ENCODE results near the gene FASTK. TPM values are rescaled to one million over a fixed set of nuclear protein-coding genes. Genes with fewer than 3 reads are reported as not detected.

FASTK gene
- total RNA-seq, 2 experiments from 2014 or later: 78.3 to 84.4 TPM

GRCh38 chr7:151088019-151088855 is 7.6 kb upstream of the FASTK start:
- ChIA-PET CTCF (interaction anchor here (1.0 to 3.3 kb wide), 4 partner anchors 19 to 138 kb away, joined by 3 to 20 read pairs (median 3); no protein-coding TSS in a partner anchor), POLR2A (interaction anchor here (0.5 kb wide), 1 partner anchor 88 kb away, joined by 3 read pairs; no protein-coding TSS in a partner anchor)

DNA sequence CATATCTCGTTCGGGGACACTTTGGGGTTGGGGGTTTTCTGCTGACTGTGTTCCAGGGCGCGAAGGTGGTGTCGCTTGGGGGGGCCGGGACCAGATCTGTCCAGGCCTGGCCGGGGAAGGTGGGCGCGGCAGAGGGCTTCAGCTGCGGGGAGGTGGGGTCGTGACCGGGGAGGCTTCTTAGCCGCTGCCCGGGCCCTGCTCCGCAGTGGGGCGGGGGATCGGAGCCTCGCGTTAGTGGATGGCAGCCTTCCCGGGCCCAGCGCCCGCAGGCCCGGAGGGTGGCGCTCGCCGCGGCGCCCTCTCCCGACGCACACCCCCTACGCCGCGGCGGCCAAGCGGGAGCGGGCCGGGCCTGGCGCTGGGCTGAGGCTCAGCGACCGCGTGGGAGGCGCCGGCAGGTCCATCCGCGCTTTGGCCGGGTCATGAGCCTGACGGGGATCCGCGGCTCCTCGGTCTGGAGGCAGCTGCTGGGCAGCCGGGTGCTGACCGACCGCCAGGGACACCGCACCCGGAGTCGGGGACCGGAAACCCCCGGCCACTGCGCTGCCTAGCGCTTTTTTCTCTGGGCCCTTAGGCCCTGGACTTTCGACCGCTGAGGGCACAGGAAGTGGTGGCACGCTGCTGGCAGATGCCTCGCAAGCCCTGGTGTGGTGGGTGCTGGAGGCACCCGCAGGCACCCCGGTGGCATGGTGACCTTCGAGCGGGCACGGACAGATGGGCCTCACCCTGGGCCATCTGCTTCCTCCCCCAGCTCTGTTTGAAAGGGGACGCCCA is 6.8 kb upstream of the FASTK start:
- ChIA-PET CTCF (interaction anchor here (0.7 to 3.3 kb wide), 5 partner anchors 20 to 1484 kb away, joined by 3 to 20 read pairs (median 3); no protein-coding TSS in a partner anchor), POLR2A (interaction anchor here (0.6 to 0.7 kb wide), 2 partner anchors 22 to 59 kb away, joined by 5 to 10 read pairs; partner anchors contain the start of gene ABCB8)

GRCh38 chr7:151086802-151087244 is 6.2 kb upstream of the FASTK start:
- ChIA-PET CTCF (interaction anchor here (0.7 to 3.3 kb wide), 3 partner anchors 25 to 1483 kb away, joined by 3 to 20 read pairs (median 5); no protein-coding TSS in a partner anchor), POLR2A (interaction anchor here (0.6 to 0.7 kb wide), 2 partner anchors 22 to 59 kb away, joined by 5 to 10 read pairs; partner anchors contain the start of gene ABCB8)

DNA sequence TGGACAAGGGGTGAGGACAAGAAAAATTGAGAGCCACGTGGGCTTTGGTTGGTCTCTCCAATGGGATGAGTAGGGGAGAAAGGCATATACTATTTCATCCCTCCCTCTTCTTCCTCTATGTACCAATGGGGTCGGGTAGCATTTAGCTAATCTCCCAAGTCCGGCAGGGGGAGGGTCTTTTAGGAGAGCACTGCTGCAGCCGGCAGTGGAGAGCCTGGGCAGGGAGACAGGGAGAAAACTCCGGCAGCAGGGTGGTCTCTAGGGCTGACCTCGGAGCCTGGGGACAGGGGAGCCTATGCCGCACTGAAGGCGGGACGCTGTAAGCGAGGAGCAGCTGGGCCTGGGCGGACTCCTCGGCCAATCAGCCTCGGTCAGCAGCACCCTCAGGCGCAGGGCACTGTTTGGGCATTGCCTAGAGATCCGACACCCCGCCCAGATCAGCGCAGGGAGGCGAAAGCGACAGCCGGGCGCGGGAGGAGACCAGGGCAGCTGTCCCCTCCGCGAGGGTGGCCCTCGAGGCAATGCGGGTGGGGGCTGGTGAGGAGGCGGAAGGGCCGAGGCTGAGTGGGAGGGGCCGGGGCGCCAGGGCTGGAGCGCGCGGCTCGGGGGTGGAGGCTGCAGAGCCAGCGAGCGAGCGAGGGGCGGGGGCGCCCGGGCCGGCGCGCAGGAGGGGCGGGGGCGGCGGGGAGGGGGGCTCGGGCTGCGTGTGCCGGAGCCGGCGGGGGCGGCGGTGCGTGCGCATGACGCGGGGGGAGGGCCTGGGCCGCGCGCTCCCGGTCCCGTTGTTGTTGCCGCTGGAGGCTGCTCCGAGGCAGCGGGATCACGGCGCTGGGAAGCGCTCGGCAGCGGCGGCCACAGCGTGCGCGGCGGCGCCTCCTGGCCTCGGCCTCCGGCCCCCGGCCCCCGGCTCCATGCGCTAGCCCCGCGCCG is 5.3 kb upstream of the FASTK start, which contains the start of gene AGAP3:
Gene AGAP3, plus strand, starts transcription at position 785 of the 930 bp plus-strand sequence. CDS start 267 bp downstream, outside the sequence.
- CTCF ChIA-PET: interaction anchor here (1.1 to 1.8 kb wide), 3 partner anchors 25 to 28 kb away, joined by 3 to 7 read pairs (median 3); partner anchors contain the start of genes CDK5 and SLC4A2

DNA sequence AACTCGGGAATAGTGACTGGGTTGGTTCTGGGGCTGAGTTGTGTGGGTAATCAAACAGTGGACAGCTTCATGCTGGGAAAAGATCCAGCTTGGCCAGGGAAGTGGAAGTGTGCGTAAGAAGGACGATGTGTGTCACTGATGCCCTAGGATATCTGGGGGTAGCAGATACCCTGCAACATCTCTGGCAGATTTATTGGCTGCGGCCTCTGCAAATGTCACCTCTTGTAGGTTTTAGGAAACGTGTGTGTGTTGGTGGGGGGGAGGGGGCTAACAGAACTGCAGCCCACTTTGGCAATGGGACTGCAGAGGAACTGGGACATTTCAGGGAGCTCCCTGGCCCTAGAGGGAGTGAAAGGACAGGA is 4.7 kb upstream of the FASTK start:
- ChIA-PET CTCF (interaction anchor here (0.8 to 1.8 kb wide), 4 partner anchors 25 to 69 kb away, joined by 3 to 7 read pairs (median 3); partner anchors contain the start of genes CDK5 and SLC4A2), POLR2A (interaction anchor here (0.5 kb wide), 1 partner anchor 25 kb away, joined by 3 read pairs; no protein-coding TSS in a partner anchor)

More for the DNA sequence above, 5.3 kb upstream of the FASTK start, which contains the start of gene AGAP3:
- POLR2A ChIA-PET: no interaction called here

- POLR2A ChIA-PET: no interaction called here
- CTCF ChIA-PET: interaction anchor here (1.6 kb wide), 1 partner anchor 56 kb away, joined by 4 read pairs; the partner anchor contains the start of gene ABCB8
Measured at GRCh38 chr7:151083824-151084160, 3.2 kb upstream of the FASTK start.

GRCh38 chr7:151083071-151083823 is 2.6 kb upstream of the FASTK start, which contains the start of gene TMUB1:
Gene TMUB1 (minus strand): TSS chr7:151083493. CDS start chr7:151082563, 930 bp downstream.
- POLR2A ChIA-PET: interaction anchor here (1.1 kb wide), 1 partner anchor 24 kb away, joined by 3 read pairs; the partner anchor contains the start of gene SLC4A2
- CTCF ChIA-PET: interaction anchor here (0.8 to 1.6 kb wide), 2 partner anchors 55 to 161 kb away, joined by 3 to 4 read pairs; partner anchors contain the start of gene ABCB8

DNA sequence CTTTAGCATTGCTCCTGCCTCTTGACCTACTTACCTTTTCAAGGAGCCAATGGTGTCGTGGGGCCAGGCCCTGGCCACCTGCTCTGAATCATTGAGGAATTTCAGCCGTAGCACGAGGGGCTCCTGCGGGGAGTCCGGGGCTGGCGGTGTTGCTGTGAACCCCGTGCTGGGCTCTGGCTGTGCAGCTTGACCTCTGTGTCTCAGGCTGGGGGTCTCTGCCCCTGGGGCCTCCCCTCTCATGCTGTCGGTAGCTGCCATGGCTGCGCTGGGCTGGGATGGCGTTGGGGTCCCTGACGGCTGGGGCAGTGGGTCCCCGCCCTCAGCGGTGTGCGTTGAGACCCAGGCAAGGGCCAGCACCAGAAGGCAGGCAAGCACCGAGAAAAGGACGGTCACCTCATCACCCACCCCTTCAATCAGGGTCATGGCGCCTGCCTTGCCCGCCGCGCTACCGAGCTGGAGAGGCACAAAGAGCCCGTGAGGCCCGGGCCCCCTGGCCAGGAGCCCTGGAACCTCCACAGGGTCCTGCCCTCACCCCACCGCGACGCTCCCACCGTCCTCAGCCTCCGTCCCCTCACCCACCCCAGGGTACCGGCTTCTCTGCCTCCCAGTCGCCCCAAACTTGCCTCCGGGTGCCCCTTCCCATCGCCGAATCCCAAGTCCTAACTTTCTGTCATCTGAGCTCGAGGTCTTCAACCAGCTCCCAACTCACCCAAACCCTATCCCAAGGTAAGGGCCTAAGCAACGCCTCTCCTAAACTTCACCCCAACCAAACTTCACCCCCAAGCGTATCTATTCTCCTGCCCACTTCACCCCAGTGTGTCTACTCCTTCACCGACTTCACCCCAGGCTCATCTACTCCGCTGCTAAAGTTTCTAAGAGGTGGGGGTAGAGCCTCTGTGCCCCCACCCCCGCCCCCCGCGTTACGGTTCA is 1.8 kb upstream of the FASTK start:
- POLR2A ChIA-PET: interaction anchor here (0.6 to 1.1 kb wide), 2 partner anchors 23 to 418 kb away, joined by 3 read pairs; partner anchors contain the start of gene SLC4A2
- CTCF ChIA-PET: interaction anchor here (0.8 kb wide), 1 partner anchor 162 kb away, joined by 3 read pairs; no protein-coding TSS in a partner anchor

DNA sequence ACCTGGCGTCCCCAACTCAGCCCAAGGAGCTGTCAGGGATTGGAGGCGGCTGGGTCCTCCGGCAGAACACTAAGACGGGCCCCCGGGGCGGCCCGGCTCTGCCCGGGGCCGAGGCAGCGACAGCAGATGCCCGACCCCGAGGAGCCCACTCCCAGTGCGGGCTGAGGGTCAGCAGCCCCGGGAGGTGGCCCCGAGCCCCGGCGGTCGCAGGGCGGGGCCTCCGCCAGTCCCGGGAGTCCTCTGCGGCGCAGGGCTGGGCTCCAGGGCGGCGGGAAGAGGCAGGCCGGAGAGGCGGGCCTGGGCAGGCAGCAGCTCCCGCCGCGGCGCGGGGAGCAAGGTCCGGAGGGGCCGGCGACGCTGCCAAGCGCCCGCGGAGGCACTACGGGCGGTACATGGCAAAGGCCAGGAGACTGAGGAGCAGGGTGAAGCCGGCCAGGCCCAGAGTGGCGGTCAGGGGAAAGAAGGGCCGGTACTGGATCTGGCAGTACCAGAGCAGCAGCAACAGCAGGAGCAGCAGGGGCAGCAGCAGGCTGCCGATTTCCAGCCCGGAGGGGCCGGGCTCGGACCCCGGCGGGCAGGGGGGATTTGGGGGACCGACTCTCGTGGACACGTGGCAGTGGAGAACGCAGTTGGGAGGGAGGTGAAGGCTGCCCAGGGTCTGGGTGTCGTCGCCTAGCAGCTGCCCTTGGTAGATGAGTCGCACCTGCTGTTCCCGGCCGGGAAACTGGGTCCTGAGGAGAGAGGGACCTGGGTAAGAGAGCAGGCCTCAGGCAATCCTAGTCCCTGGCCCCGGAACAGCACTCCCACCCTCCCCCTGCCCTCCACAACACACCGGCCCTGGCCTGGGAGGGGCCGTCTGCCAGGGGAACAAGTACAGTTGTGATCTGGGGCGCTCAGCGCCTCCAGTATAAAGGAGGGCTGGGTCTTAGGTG is 827 bp upstream of the FASTK start:
- ChIA-PET CTCF (interaction anchor here (0.7 to 1.2 kb wide), 2 partner anchors 19 to 21 kb away, joined by 3 read pairs; no protein-coding TSS in a partner anchor), POLR2A (interaction anchor here (0.5 to 0.6 kb wide), 4 partner anchors 81 to 417 kb away, joined by 3 to 6 read pairs (median 3); no protein-coding TSS in a partner anchor)

- ChIA-PET POLR2A (no interaction called here), CTCF (interaction anchor here (0.9 to 1.2 kb wide), 4 partner anchors 9 to 61 kb away, joined by 3 to 4 read pairs (median 3); partner anchors contain the start of gene ABCB8)
Measured at GRCh38 chr7:151080067-151080521, 515 bp downstream of the FASTK start.

- ChIA-PET POLR2A (no interaction called here), CTCF (interaction anchor here (0.9 to 1.1 kb wide), 2 partner anchors 9 to 61 kb away, joined by 3 read pairs; no protein-coding TSS in a partner anchor)
Measured at GRCh38 chr7:151079199-151079910, 1.3 kb downstream of the FASTK start.

DNA sequence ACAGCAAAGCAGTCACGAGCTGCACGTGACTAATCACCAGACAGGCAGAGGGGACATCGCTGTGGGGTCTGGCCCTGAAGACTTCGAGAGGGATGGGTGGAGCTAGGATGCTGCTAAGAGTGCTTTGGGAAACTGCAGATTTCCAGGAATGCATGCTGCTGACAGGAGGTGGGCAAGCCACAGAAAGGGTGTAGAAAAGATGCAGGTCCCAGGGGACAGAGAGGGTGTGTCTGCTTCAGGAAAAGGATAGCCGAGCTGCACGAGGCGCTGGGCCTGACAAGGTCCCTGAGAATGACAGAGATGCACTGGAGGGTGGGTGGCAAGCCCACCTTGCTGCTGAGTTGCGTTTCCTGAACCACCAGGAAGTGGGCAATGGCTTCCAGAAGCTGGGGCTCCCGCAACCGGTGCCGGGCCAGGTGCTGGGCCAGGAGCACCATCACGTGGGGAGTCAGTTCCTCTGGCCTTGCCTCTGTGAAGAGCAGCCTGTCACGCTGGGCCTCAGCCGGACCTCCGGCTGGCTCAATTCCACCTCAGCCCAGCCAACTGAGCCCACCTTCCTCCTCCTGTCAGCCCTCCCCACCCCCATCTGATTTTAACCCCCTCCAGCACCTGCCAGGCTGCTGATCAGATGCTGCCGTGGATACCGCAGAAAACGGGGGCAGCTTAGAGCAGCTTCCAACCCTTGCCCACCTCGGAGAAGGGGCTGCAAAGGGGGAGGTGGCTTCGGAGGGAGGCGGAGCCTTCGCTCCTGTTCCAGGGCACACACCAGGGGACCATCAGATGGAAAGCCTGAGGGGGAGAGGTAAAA is 2.2 kb downstream of the FASTK start:
- POLR2A ChIA-PET: interaction anchor here (1.7 kb wide), 1 partner anchor 12 kb away, joined by 4 read pairs; no protein-coding TSS in a partner anchor
- CTCF ChIA-PET: interaction anchor here (1.4 kb wide), 1 partner anchor 32 kb away, joined by 4 read pairs; no protein-coding TSS in a partner anchor

DNA sequence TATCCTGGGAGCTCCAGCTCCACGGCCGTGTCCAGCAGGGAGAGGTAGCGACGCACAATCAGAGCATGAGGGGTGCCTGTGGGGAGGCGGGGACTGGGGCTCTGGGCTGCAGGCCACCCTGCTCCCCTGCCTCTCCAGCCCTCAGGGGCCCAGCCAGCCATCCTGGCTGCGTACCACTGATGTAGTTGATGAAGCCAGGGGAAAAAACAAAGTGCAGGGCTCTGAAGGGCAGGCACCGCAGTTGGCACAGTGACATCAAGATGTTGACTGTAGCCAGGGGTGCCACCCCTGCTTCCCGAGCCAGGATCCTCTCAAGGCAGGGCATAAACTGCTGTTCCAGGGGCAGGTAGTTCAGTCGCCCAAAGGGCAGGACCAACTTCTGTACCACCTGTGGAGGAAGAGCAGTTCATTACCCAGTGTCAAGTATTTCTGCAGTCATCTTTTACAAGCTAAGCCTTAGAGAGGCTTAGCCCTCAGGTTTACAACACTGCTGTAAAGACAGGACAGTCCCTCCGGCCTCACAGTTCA is 2.8 kb downstream of the FASTK start:
- CTCF ChIA-PET: interaction anchor here (1.4 kb wide), 1 partner anchor 33 kb away, joined by 4 read pairs; no protein-coding TSS in a partner anchor
- POLR2A ChIA-PET: interaction anchor here (1.7 kb wide), 1 partner anchor 12 kb away, joined by 4 read pairs; no protein-coding TSS in a partner anchor
